IMR-90 (cell line): ENCODE measurements around the gene ARHGAP23. TPM values are rescaled to one million over a fixed set of nuclear protein-coding genes. Genes with fewer than 3 reads are reported as not detected.
A peak's percentile ranks its signal among the peaks of the same experiment; 100 is the strongest.

Source experiments
- ATAC-seq: fragments of 200-7000 bp; cut with Tn5 transposase; 2 replicates; pipeline ENCODE4 v1.9.1; 2020; ENCODE audit warnings: low read depth, mild to moderate bottlenecking, moderate library complexity
- BruUV-seq: library from RNA; stranded (reverse); fragments of 400-500 nt; replicated peaks from 2 replicates; lab custom pipeline; 2021; lab: Mats Ljungman, UMichigan
- CTCF ChIA-PET: fragments of 300-600 bp; formaldehyde crosslinking; extraction: SDS; loops from one replicate; lab custom pipeline; 2021; ENCODE audit warnings: antibody characterized with exemption; lab: Yijun Ruan, JAX
- POLR2A ChIA-PET: fragments of 300-600 bp; sonication (Branson Sonifier 250); formaldehyde crosslinking; loops from one replicate; lab custom pipeline; 2022; ENCODE audit warnings: antibody characterized with exemption; ENCODE audit not compliant: unreplicated experiment; lab: Charles Lee
- DNase-seq: peaks from one replicate; pipeline ENCODE4 v3.0.0; 2013
- H2AFZ ChIP-seq: replicated peaks from 2 replicates; pipeline ENCODE3; 2013; ENCODE audit warnings: low read length, mild to moderate bottlenecking; ENCODE audit not compliant: poor library complexity
- H2AK5ac ChIP-seq: 2 replicates; pipeline ENCODE4 v1.6.1; 2013; ENCODE audit warnings: low read depth, low read length, inconsistent platforms
- H2AK9ac ChIP-seq: replicated peaks from 2 replicates; pipeline ENCODE3; 2013; ENCODE audit warnings: mild to moderate bottlenecking, low read depth, low read length, moderate library complexity; ENCODE audit not compliant: poor library complexity
- H2BK120ac ChIP-seq: 2 replicates; pipeline ENCODE4 v1.6.1; 2013; ENCODE audit warnings: low read depth, low read length, inconsistent platforms
- H2BK15ac ChIP-seq: 3 replicates; pipeline ENCODE4 v1.6.1; 2013; ENCODE audit warnings: low read depth, low read length, inconsistent platforms
- H2BK20ac ChIP-seq: 2 replicates; pipeline ENCODE4 v1.6.1; 2013; ENCODE audit warnings: low read depth, mild to moderate bottlenecking, inconsistent platforms, low read length, moderate library complexity
- H2BK5ac ChIP-seq: 2 replicates; pipeline ENCODE4 v1.6.1; 2013; ENCODE audit warnings: mild to moderate bottlenecking, low read depth, low read length, inconsistent platforms; ENCODE audit not compliant: poor library complexity, severe bottlenecking
- H3K14ac ChIP-seq: replicated peaks from 2 replicates; pipeline ENCODE4 v1.6.1; 2013; ENCODE audit warnings: low read depth, low read length, inconsistent platforms
- H3K18ac ChIP-seq: 2 replicates; pipeline ENCODE4 v1.6.1; 2013; ENCODE audit warnings: low read depth, low read length, control low read depth
- H3K23ac ChIP-seq: 2 replicates; pipeline ENCODE4 v1.6.1; 2013; ENCODE audit warnings: low read depth, low read length, inconsistent platforms
- H3K27ac ChIP-seq: 2 replicates; pipeline ENCODE4 v1.5.1; 2013; ENCODE audit warnings: mild to moderate bottlenecking, control low read depth, low read length; ENCODE audit not compliant: insufficient read depth
- H3K27me3 ChIP-seq: 2 replicates; pipeline ENCODE4 v1.6.1; 2013; ENCODE audit warnings: low read length; ENCODE audit not compliant: control insufficient read depth, insufficient read depth
- H3K36me3 ChIP-seq: 2 replicates; pipeline ENCODE4 v1.6.1; 2013; ENCODE audit warnings: low read length, mixed read lengths; ENCODE audit not compliant: control insufficient read depth, insufficient read depth
- H3K4ac ChIP-seq: 2 replicates; pipeline ENCODE4 v1.6.1; 2013; ENCODE audit warnings: low read depth, low read length, inconsistent platforms
- H3K4me1 ChIP-seq: 2 replicates; pipeline ENCODE4 v1.6.1; 2013; ENCODE audit warnings: low read length, mixed read lengths; ENCODE audit not compliant: control insufficient read depth, insufficient read depth
- H3K4me2 ChIP-seq: 2 replicates; pipeline ENCODE4 v1.6.1; 2013; ENCODE audit warnings: low read depth, mild to moderate bottlenecking, control low read depth, low read length, moderate library complexity
- H3K4me3 ChIP-seq: 2 replicates; pipeline ENCODE4 v1.5.1; 2013; ENCODE audit warnings: low read depth, mild to moderate bottlenecking, control low read depth, low read length, moderate library complexity; ENCODE audit not compliant: insufficient read depth
- H3K56ac ChIP-seq: 2 replicates; pipeline ENCODE4 v1.6.1; 2013; ENCODE audit warnings: low read length, inconsistent platforms; ENCODE audit not compliant: insufficient read depth; ENCODE audit errors: extremely low read depth
- H3K79me1 ChIP-seq, 2 experiments: 2 replicates each; pipeline ENCODE4 v1.6.1; 2013; ENCODE audit warnings: low read length in 2 of 2, inconsistent platforms in 1 of 2, low read depth in 1 of 2
- H3K9ac ChIP-seq: 2 replicates; pipeline ENCODE4 v1.6.1; 2013; ENCODE audit warnings: low read depth, low read length, control low read depth
- H3K9me1 ChIP-seq: 2 replicates; pipeline ENCODE4 v1.6.1; 2013; ENCODE audit warnings: low read length, inconsistent platforms; ENCODE audit not compliant: insufficient read depth
- H3K9me3 ChIP-seq: 2 replicates; pipeline ENCODE4 v1.6.1; 2013; ENCODE audit warnings: low read length; ENCODE audit not compliant: control insufficient read depth, insufficient read depth
- H4K20me1 ChIP-seq: 2 replicates; pipeline ENCODE4 v1.6.1; 2013; ENCODE audit warnings: low read length, inconsistent platforms; ENCODE audit not compliant: insufficient read depth
- H4K5ac ChIP-seq: 2 replicates; pipeline ENCODE4 v1.6.1; 2013; ENCODE audit warnings: mild to moderate bottlenecking, low read depth, low read length, control low read depth
- H4K8ac ChIP-seq, 2 experiments: 2 replicates each; pipeline ENCODE4 v1.6.1; 2013; ENCODE audit warnings: low read depth in 2 of 2, low read length in 2 of 2, control low read depth in 1 of 2, inconsistent platforms in 1 of 2
- H4K91ac ChIP-seq: 2 replicates; pipeline ENCODE4 v1.6.1; 2013; ENCODE audit warnings: low read depth, low read length, inconsistent platforms; ENCODE audit not compliant: insufficient read depth
- CEBPB ChIP-seq: IDR thresholded peaks from 2 replicates; pipeline ENCODE4 v1.6.1; 2012; ENCODE audit warnings: low read depth, low read length, improper control_type of control experiment
- CTCF ChIP-seq: conservative IDR thresholded peaks from 2 replicates; pipeline ENCODE4 v1.5.1; 2012; ENCODE audit warnings: mild to moderate bottlenecking, low read depth, low read length, improper control_type of control experiment
- MAZ ChIP-seq: IDR thresholded peaks from 2 replicates; pipeline ENCODE4 v1.6.1; 2012; ENCODE audit warnings: low read depth, mild to moderate bottlenecking, low read length, improper control_type of control experiment, moderate library complexity, borderline replicate concordance
- NFE2L2 ChIP-seq: fragments of 150-350 bp; IDR thresholded peaks from 2 replicates; pipeline ENCODE4 v1.6.1; 2016; ENCODE audit warnings: low read depth, mild to moderate bottlenecking, low read length
- RAD21 ChIP-seq: IDR thresholded peaks from 2 replicates; pipeline ENCODE4 v1.6.1; 2012; ENCODE audit warnings: low read length, improper control_type of control experiment
- RFX5 ChIP-seq: IDR thresholded peaks from 2 replicates; pipeline ENCODE4 v1.8.0; 2012; ENCODE audit warnings: low read depth, mild to moderate bottlenecking, low read length, moderate library complexity
- SMC3 ChIP-seq: fragments of 150-350 bp; IDR thresholded peaks from 2 replicates; pipeline ENCODE4 v1.6.1; 2016; ENCODE audit warnings: low read depth, mild to moderate bottlenecking, antibody characterized with exemption, low read length, moderate library complexity
- WGBS, 2 experiments: methylation state at CpG; one replicate each; pipeline versions ENCODE4 v1.1.5 to v1.1.7; 2013; ENCODE audit warnings: missing lambda C conversion rate in 2 of 2; ENCODE audit not compliant: insufficient read length in 1 of 2; ENCODE audit errors: extremely low coverage in 2 of 2; 5-methylcytosine and 5-hydroxymethylcytosine counted together
- dilution Hi-C: fragments of 300-500 bp; cut with HindIII; formaldehyde crosslinking; loops from one replicate; pipeline ENCODE4 v1.14.3; 2018; ENCODE audit warnings: low sequenced_read_pairs; ENCODE audit not compliant: unreplicated experiment
- in situ Hi-C: fragments of 300-500 bp; cut with MboI; formaldehyde crosslinking; loops from 3 replicates; pipeline ENCODE4 v1.14.3; 2019; ENCODE audit warnings: low sequenced_read_pairs, inconsistent platforms, mixed read lengths
- intact Hi-C: fragments of 100-400 bp; cut with micrococcal nuclease; formaldehyde crosslinking; loops from 2 replicates; pipeline ENCODE4 v1.10.0; 2022
- polyA plus RNA-seq, 3 experiments: library from polyadenylated mRNA; depleted of rRNA; stranded (reverse); fragments of >200 nt; gene quantifications; 2 replicates each; pipeline ENCODE4 v1.2.3, GENCODE V29; 2012; ENCODE audit warnings: low replicate concordance in 1 of 3
- total RNA-seq: library from RNA; depleted of rRNA; stranded (reverse); fragments of >200 nt; gene quantifications from 2 replicates; pipeline ENCODE4 v1.2.3, GENCODE V29; 2012

Gene ARHGAP23
- total and polyA plus RNA-seq, 2 of the 4 experiments (the other 2 are of a cell fraction): 9.3 to 43.3 TPM

GRCh38 chr17:38442548-38442947, 14.3 kb downstream of the ARHGAP23 start:
- Histone ChIP-seq H2AFZ (peak overlapping the region; percentile 65), H2AK5ac (0 out of 2 replicates have a peak overlapping the region, but pooled peaks have one; percentile 2), H2AK9ac (peak overlapping the region; percentile 44), H3K9ac (no peak overlapping the region), H3K56ac (no peak overlapping the region), H3K4me2 (no peak overlapping the region), H2BK15ac (no peak overlapping the region), H3K14ac (no peak overlapping the region), H3K4me1 (peaks cover 18% of the 10 kb centered on the region), H4K5ac (no peak overlapping the region), H4K20me1 (peaks cover 69% of the 10 kb centered on the region), H3K4me3 (no peak overlapping the region), H3K4ac (no peak overlapping the region), H3K9me3 (no peaks in the 10 kb centered on the region), H3K18ac (no peak overlapping the region), H2BK120ac (no peak overlapping the region), H3K9me1 (peaks cover 15% of the 10 kb centered on the region), H2BK20ac (no peak overlapping the region; the same call in 1 of the 2 replicates), H4K91ac (no peak overlapping the region), H3K79me1 (peaks cover 30 to 85% of the 10 kb centered on the region in 2 experiments), H3K36me3 (peaks cover 7% of the 10 kb centered on the region; the same call in 1 of the 2 replicates), H3K27ac (no peak overlapping the region), H2BK5ac (no peak overlapping the region), H4K8ac (no peak overlapping the region; a peak in 1 of 4 replicates), H3K23ac (peak overlapping the region; percentile 32; the same call in 1 of the 2 replicates), H3K27me3 (no peaks in the 10 kb centered on the region)
- intact Hi-C loops (loop anchor here (5.0 kb wide), 2 partner anchors 45 to 225 kb away; no protein-coding TSS in a partner anchor), dilution Hi-C loops (no loop called here), in situ Hi-C loops (loop anchor here (5.0 kb wide), 1 partner anchor 40 kb away; no protein-coding TSS in a partner anchor)
- BruUV-seq: no TSS peak
- ChIA-PET CTCF (no interaction called here), POLR2A (no interaction called here)
- no peak for DNase-seq
- ATAC-seq: peak; percentile 22
- 83% methylated on average over 1 of the region's 4 CpGs; no CpG with 5 or more reads in 1 of the 2 experiments for WGBS, 2 experiments
- TF ChIP-seq CEBPB (no peak), CTCF (no peak), RFX5 (no peak), RAD21 (no peak), NFE2L2 (no peak), MAZ (no peak), SMC3 (no peak)
